Vagina (tissue), 2 donors: ENCODE measurements around the gene HSD11B1.

Source experiments
- POLR2A ChIP-seq, 2 donors: fragments of 450-650 bp; IDR thresholded peaks; one replicate each; pipeline ENCODE4 v1.6.1; 2017; ENCODE audit warnings: antibody characterized with exemption in 2 of 2, mild to moderate bottlenecking in 2 of 2, moderate library complexity in 2 of 2
- POLR2AphosphoS5 ChIP-seq, 2 donors: sonication (generic); formaldehyde crosslinking; IDR thresholded peaks; one replicate each; pipeline ENCODE4 v1.9.0; 2017; ENCODE audit warnings: antibody characterized with exemption in 2 of 2, mild to moderate bottlenecking in 2 of 2, low read depth in 1 of 2; ENCODE audit not compliant: insufficient read depth in 1 of 2
- TF ChIP-seq, protein P1 (sequence below), 3 experiments: fragments of 450-650 bp in 2 of 3; fragments of 200-600 bp in 1 of 3; sonication (generic) in 1 of 3; IDR thresholded peaks; one replicate each; pipeline ENCODE4 v1.5.1; 2017 to 2019; ENCODE audit warnings: antibody characterized with exemption in 3 of 3, mild to moderate bottlenecking in 2 of 3, moderate library complexity in 2 of 3

DNA sequence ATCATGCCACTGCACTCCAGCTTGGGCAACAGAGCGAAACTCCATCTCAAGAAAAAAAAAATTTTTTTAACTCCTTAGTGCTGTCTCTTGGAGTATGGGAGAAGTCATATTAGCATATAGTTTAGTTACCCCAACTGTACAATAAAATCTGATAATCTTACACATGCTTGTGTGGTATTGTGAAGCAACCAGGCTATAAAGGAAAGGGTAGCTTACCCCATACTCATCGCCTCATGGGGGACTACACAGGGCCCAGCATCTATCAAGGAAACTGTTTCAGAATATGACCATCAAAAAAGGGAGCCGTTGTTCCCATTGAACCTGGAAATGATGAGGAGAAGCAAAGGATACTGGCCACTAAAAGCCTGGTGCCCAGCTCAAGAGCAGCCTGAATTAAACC is 48.2 kb downstream of the HSD11B1 start:
- TF ChIP-seq, protein P1, sequence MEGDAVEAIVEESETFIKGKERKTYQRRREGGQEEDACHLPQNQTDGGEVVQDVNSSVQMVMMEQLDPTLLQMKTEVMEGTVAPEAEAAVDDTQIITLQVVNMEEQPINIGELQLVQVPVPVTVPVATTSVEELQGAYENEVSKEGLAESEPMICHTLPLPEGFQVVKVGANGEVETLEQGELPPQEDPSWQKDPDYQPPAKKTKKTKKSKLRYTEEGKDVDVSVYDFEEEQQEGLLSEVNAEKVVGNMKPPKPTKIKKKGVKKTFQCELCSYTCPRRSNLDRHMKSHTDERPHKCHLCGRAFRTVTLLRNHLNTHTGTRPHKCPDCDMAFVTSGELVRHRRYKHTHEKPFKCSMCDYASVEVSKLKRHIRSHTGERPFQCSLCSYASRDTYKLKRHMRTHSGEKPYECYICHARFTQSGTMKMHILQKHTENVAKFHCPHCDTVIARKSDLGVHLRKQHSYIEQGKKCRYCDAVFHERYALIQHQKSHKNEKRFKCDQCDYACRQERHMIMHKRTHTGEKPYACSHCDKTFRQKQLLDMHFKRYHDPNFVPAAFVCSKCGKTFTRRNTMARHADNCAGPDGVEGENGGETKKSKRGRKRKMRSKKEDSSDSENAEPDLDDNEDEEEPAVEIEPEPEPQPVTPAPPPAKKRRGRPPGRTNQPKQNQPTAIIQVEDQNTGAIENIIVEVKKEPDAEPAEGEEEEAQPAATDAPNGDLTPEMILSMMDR (IDR thresholded peaks at IDR 0.05), result no peak
- TF ChIP-seq POLR2A (IDR thresholded peaks at IDR 0.05) (no peak), POLR2AphosphoS5 (IDR thresholded peaks at IDR 0.05; ENCODE audit: insufficient read depth in 1 of 2, low read depth in 1 of 2) (no peak)
